SK-N-SH treated with all-trans-retinoic acid at 6 μM for 48 hours (cell line): ENCODE data around the gene LIFR.

Source experiments
- GLIS3 ChIP-seq: fragments of 250-450 bp; sonication (Bioruptor Pico); IDR thresholded peaks from 2 replicates; pipeline ENCODE4 v1.5.0; 2020; ENCODE audit warnings: mild to moderate bottlenecking, moderate library complexity
- TCF4 ChIP-seq: fragments of 250-450 bp; sonication (Bioruptor Pico); IDR thresholded peaks from 2 replicates; pipeline ENCODE4 v1.8.0; 2021; ENCODE audit warnings: mild to moderate bottlenecking, moderate library complexity, borderline replicate concordance
- ZFP3 ChIP-seq: fragments of 250-450 bp; sonication (Bioruptor Pico); IDR thresholded peaks from 2 replicates; pipeline ENCODE4 v1.5.0; 2020; ENCODE audit warnings: mild to moderate bottlenecking, moderate library complexity

- TF ChIP-seq ZFP3 (CRISPR knock-in tag) (no peak), GLIS3 (CRISPR knock-in tag) (no peak), TCF4 (CRISPR knock-in tag) (no peak)
Measured at GRCh38 chr5:38466424-38467189, 89.8 kb downstream of the LIFR start.
